Measurements from ENCODE around the gene MAX. TPM values are rescaled to one million over a fixed set of nuclear protein-coding genes. Genes with fewer than 3 reads are reported as not detected.

Gene MAX
- total RNA-seq, 1 donor from 2014 or later, result 22.2 TPM

- Histone ChIP-seq H3K4me2 (no peak overlapping the region), H3K4me1 (no peaks in the 10 kb centered on the region), H3K9me3 (ENCODE audit: low read depth) (no peaks in the 10 kb centered on the region), H3K9ac (no peak overlapping the region), H2AFZ (replicated peaks) (no peak overlapping the region), H3K27ac (no peak overlapping the region), H3F3A (ENCODE audit: low read depth) (no peaks in the 10 kb centered on the region), H3K27me3 (no peaks in the 10 kb centered on the region), H3K4me3 (no peak overlapping the region), H3K36me3 (no peaks in the 10 kb centered on the region), H3K79me2 (ENCODE audit: low read depth) (no peaks in the 10 kb centered on the region), H4K20me1 (ENCODE audit: low read depth) (no peaks in the 10 kb centered on the region)
- DNase-seq (ENCODE audit: low spot score), result no peak
- peaks cover 16% of the 10 kb centered on the region for H3K36me3 Mint-ChIP-seq
- H3K27ac Mint-ChIP-seq, result no peak overlapping the region
- H3K4me3 Mint-ChIP-seq, result no peak overlapping the region
- H3K9me3 Mint-ChIP-seq, result no peaks in the 10 kb centered on the region
- no peaks in the 10 kb centered on the region for H3K27me3 Mint-ChIP-seq (ENCODE audit: insufficient read depth, low read depth)
- TF ChIP-seq EZH2phosphoT487 (IDR thresholded peaks at IDR 0.05) (no peak), CTCF (IDR thresholded peaks at IDR 0.05) (no peak), EZH2 (IDR thresholded peaks at IDR 0.05) (no peak)
- no peaks in the 10 kb centered on the region for H3K4me1 Mint-ChIP-seq
Observed at GRCh38 chr14:65026526-65026925, 75.8 kb downstream of the MAX start.

- Mint-ChIP-seq H3K4me1 (no peaks in the 10 kb centered on the region), H3K36me3 (peaks cover 14% of the 10 kb centered on the region), H3K9me3 (no peaks in the 10 kb centered on the region), H3K27ac (no peak overlapping the region), H3K4me3 (no peak overlapping the region), H3K27me3 (ENCODE audit: insufficient read depth, low read depth) (no peaks in the 10 kb centered on the region)
- no peak overlapping the region for H3K4me2 ChIP-seq
- no peaks in the 10 kb centered on the region for H3F3A ChIP-seq (ENCODE audit: low read depth)
- H3K27me3 ChIP-seq, result no peaks in the 10 kb centered on the region
- no peaks in the 10 kb centered on the region for H4K20me1 ChIP-seq (ENCODE audit: low read depth)
- no peaks in the 10 kb centered on the region for H3K4me1 ChIP-seq
- H2AFZ ChIP-seq (replicated peaks), result no peak overlapping the region
- H3K9me3 ChIP-seq (ENCODE audit: low read depth), result no peaks in the 10 kb centered on the region
- H3K27ac ChIP-seq, result no peak overlapping the region
- H3K9ac ChIP-seq, result no peak overlapping the region
- H3K36me3 ChIP-seq, result no peaks in the 10 kb centered on the region
- H3K4me3 ChIP-seq, result no peak overlapping the region
- TF ChIP-seq CTCF (IDR thresholded peaks at IDR 0.05) (no peak), EZH2 (IDR thresholded peaks at IDR 0.05) (no peak), EZH2phosphoT487 (IDR thresholded peaks at IDR 0.05) (no peak)
- DNase-seq (ENCODE audit: low spot score), result no peak
- no peaks in the 10 kb centered on the region for H3K79me2 ChIP-seq (ENCODE audit: low read depth)
Observed at GRCh38 chr14:65025818-65026217, 76.5 kb downstream of the MAX start.

Small RNAs within 50 kb of the gene (microRNA-seq; reads per million reads assigned to microRNA genes)
- gene MIR4706, result not detected

Small RNAs within 50 kb of the gene (small RNA-seq; reads per million reads assigned to genes)
- gene MIR4706 (not detected), gene RNU2-14P (0.11 reads per million)

Other genes with a start within 250 kb of the MAX start
- gene SPTB, start 222.6 kb downstream of the MAX start, total RNA-seq (ENCODE audit: low replicate concordance), result 0.09 and 0.77 TPM in 2 replicates
- 24.3 and 59.8 TPM in 2 replicates for gene CHURC1, start 188.1 kb downstream of the MAX start, total RNA-seq (ENCODE audit: low replicate concordance)
- gene GPX2, start 159.8 kb downstream of the MAX start, total RNA-seq (ENCODE audit: low replicate concordance), result not detected in 2 replicates
- 12.2 and 19.0 TPM in 2 replicates for gene RAB15, start 130.2 kb downstream of the MAX start, total RNA-seq (ENCODE audit: low replicate concordance)
- gene FNTB, start 115.6 kb downstream of the MAX start, total RNA-seq (ENCODE audit: low replicate concordance), result 8.0 and 20.8 TPM in 2 replicates

Measured in neural progenitor cell (in vitro differentiated cells).